ENCODE results near the gene PDIA5.
A peak's percentile ranks its signal among the peaks of the same experiment; 100 is the strongest.

PDIA5 gene

GRCh38 chr3:123093696-123094095, 26.9 kb downstream of the PDIA5 start:
- no peak for DNase-seq (ENCODE audit: extremely low read depth, low read depth)
- TF ChIP-seq CTCF (IDR thresholded peaks at IDR 0.05; ENCODE audit: low read depth, low read length), result no peak

- no peak for TF ChIP-seq CTCF (IDR thresholded peaks at IDR 0.05; ENCODE audit: low read depth, low read length)
- no peak for DNase-seq (ENCODE audit: extremely low read depth, low read depth)
These were observed 27.9 kb downstream of the PDIA5 start for GRCh38 chr3:123094516-123095313.

- TF ChIP-seq CTCF (IDR thresholded peaks at IDR 0.05; ENCODE audit: low read depth, low read length), result no peak
- no peak for DNase-seq (ENCODE audit: extremely low read depth, low read depth)
These were observed 29.3 kb downstream of the PDIA5 start for GRCh38 chr3:123096126-123096525.

- no peak for TF ChIP-seq CTCF (IDR thresholded peaks at IDR 0.05; ENCODE audit: low read depth, low read length)
- DNase-seq (ENCODE audit: extremely low read depth, low read depth), result peak; percentile 50
These were observed 29.9 kb downstream of the PDIA5 start for GRCh38 chr3:123096731-123097130.

GRCh38 chr3:123098426-123099330, 31.9 kb downstream of the PDIA5 start:
- no peak for TF ChIP-seq CTCF (IDR thresholded peaks at IDR 0.05; ENCODE audit: low read depth, low read length)
- no peak for DNase-seq (ENCODE audit: extremely low read depth, low read depth)

- DNase-seq (ENCODE audit: extremely low read depth, low read depth), result no peak
- TF ChIP-seq CTCF (IDR thresholded peaks at IDR 0.05; ENCODE audit: low read depth, low read length), result no peak
These were observed 32.7 kb downstream of the PDIA5 start for GRCh38 chr3:123099331-123100192.
